HCT116 (cell line): Measurements from ENCODE around the gene CCDC61. TPM values are rescaled to one million over a fixed set of nuclear protein-coding genes. Genes with fewer than 3 reads are reported as not detected.

ENCODE experiments used
- ATAC-seq: fragments of 200-7000 bp; cut with Tn5 transposase; 2 replicates; pipeline ENCODE4 v1.9.1; 2020; ENCODE audit warnings: mild to moderate bottlenecking, moderate library complexity
- BruUV-seq: library from RNA; stranded (reverse); fragments of 400-500 nt; replicated peaks from 2 replicates; lab custom pipeline; 2021; lab: Mats Ljungman, UMichigan
- CTCF ChIA-PET: fragments of 300-600 bp; sonication (Branson Sonifier 250); formaldehyde crosslinking; loops from one replicate; lab custom pipeline; 2021; ENCODE audit warnings: antibody characterized with exemption; lab: Charles Lee
- POLR2A ChIA-PET: fragments of 300-600, 350-600 bp; sonication (Branson Sonifier 250); formaldehyde crosslinking; loops from one replicate; lab custom pipeline; 2021; ENCODE audit warnings: antibody characterized with exemption; lab: Charles Lee
- RAD21 ChIA-PET, 2 experiments: fragments of 300-600 bp; sonication (Branson Sonifier 250); formaldehyde crosslinking; loops; one replicate each; lab custom pipeline; 2023; ENCODE audit warnings: low total read pairs in 2 of 2; ENCODE audit not compliant: uncharacterized antibody in 2 of 2, unreplicated experiment in 2 of 2, low non-redundant PET in 1 of 2; lab: Charles Lee
- DNase-seq: peaks from one replicate; pipeline ENCODE4 v3.0.0-alpha.2; 2010; ENCODE audit warnings: low read depth, low spot score
- H2AFZ ChIP-seq: fragments of 200-600 bp; shearing (Covaris generic), sonication (generic); 2 replicates; pipeline ENCODE4 v1.6.1; 2017; ENCODE audit warnings: low read depth, mixed run types, mixed read lengths, antibody characterized with exemption, low read length; ENCODE audit not compliant: poor library complexity, severe bottlenecking
- H3K27ac ChIP-seq: 2 replicates; pipeline ENCODE4 v1.5.1; 2012; ENCODE audit warnings: low read depth, low read length
- H3K27me3 ChIP-seq: fragments of 200-600 bp; sonication (generic); 2 replicates; pipeline ENCODE4 v1.6.1; 2016; ENCODE audit warnings: mixed run types, low read length, mixed read lengths; ENCODE audit not compliant: insufficient read depth
- H3K36me3 ChIP-seq, 2 experiments: fragments of 200-500 bp in 1 of 2; fragments of 200-600 bp in 1 of 2; sonication (Bioruptor generic) in 1 of 2; sonication (generic) in 1 of 2; 2 replicates each; pipeline versions ENCODE4 v1.5.1 to v1.6.1; 2014 to 2016; ENCODE audit warnings: low read length in 2 of 2, inconsistent platforms in 1 of 2, mixed read lengths in 1 of 2, mixed run types in 1 of 2; ENCODE audit not compliant: insufficient read depth in 2 of 2, control insufficient read depth in 1 of 2
- H3K4me1 ChIP-seq, 2 experiments: fragments of 200-600 bp in 1 of 2; sonication (generic) in 1 of 2; 2 replicates each; pipeline versions ENCODE4 v1.5.1 to v1.6.1; 2012 to 2017; ENCODE audit warnings: low read length in 2 of 2, inconsistent platforms in 1 of 2, mild to moderate bottlenecking in 1 of 2, mixed read lengths in 1 of 2, mixed run types in 1 of 2, moderate library complexity in 1 of 2; ENCODE audit not compliant: insufficient read depth in 2 of 2, control insufficient read depth in 1 of 2
- H3K4me2 ChIP-seq: fragments of 200-600 bp; sonication (generic); 2 replicates; pipeline ENCODE4 v1.6.1; 2017; ENCODE audit warnings: mixed run types, low read length, mixed read lengths
- H3K4me3 ChIP-seq, 2 experiments: fragments of 200-600 bp in 1 of 2; sonication (generic) in 1 of 2; replicated peaks in 1 of 2; 2 replicates each; pipeline ENCODE4 v1.5.1; 2011 to 2016; ENCODE audit warnings: low read length in 2 of 2, control low read depth in 1 of 2, low read depth in 1 of 2, mild to moderate bottlenecking in 1 of 2, mixed read lengths in 1 of 2, mixed run types in 1 of 2
- H3K79me2 ChIP-seq: fragments of 200-600 bp; sonication (generic); 2 replicates; pipeline ENCODE4 v1.6.1; 2017; ENCODE audit warnings: mild to moderate bottlenecking, mixed run types, low read length, moderate library complexity, mixed read lengths; ENCODE audit not compliant: insufficient read depth
- H3K9ac ChIP-seq: fragments of 200-600 bp; sonication (generic); 2 replicates; pipeline ENCODE4 v1.6.1; 2016; ENCODE audit warnings: low read length, mixed read lengths
- H3K9me2 ChIP-seq: fragments of 200-600 bp; sonication (generic), shearing (Covaris generic); 2 replicates; pipeline ENCODE4 v1.6.1; 2017; ENCODE audit warnings: mixed run types, mild to moderate bottlenecking, moderate library complexity; ENCODE audit not compliant: insufficient read depth
- H3K9me3 ChIP-seq, 2 experiments: fragments of 200-500 bp in 1 of 2; fragments of 200-600 bp in 1 of 2; sonication (Bioruptor generic) in 1 of 2; sonication (generic) in 1 of 2; 2 replicates each; pipeline ENCODE4 v1.6.1; 2014 to 2017; ENCODE audit warnings: low read length in 2 of 2, mixed read lengths in 2 of 2, inconsistent platforms in 1 of 2, low read depth in 1 of 2, mild to moderate bottlenecking in 1 of 2, mixed run types in 1 of 2, moderate library complexity in 1 of 2; ENCODE audit not compliant: control insufficient read depth in 1 of 2, insufficient read depth in 1 of 2
- H4K20me1 ChIP-seq: fragments of 200-600 bp; sonication (generic), shearing (Covaris generic); 2 replicates; pipeline ENCODE4 v1.6.1; 2017; ENCODE audit warnings: mixed run types, mild to moderate bottlenecking, moderate library complexity; ENCODE audit not compliant: insufficient read depth
- CBX3 ChIP-seq: IDR thresholded peaks from 2 replicates; pipeline ENCODE4 v1.6.1; 2012; ENCODE audit warnings: low read depth
- CEBPB ChIP-seq: IDR thresholded peaks from 2 replicates; pipeline ENCODE4 v1.6.1; 2012; ENCODE audit warnings: low read depth
- CTCF ChIP-seq, 3 experiments: fragments of 200-600 bp in 1 of 3; sonication (generic) in 1 of 3; IDR thresholded peaks in 2 of 3; conservative IDR thresholded peaks in 1 of 3; 2 replicates each; pipeline ENCODE4 v1.5.1; 2012 to 2017; ENCODE audit warnings: low read depth in 2 of 3, low read length in 2 of 3, antibody characterized with exemption in 1 of 3, borderline replicate concordance in 1 of 3, control low read depth in 1 of 3, mild to moderate bottlenecking in 1 of 3, mixed read lengths in 1 of 3, mixed run types in 1 of 3, moderate library complexity in 1 of 3; ENCODE audit not compliant: insufficient read depth in 1 of 3
- ELF1 ChIP-seq: IDR thresholded peaks from 2 replicates; pipeline ENCODE4 v1.6.1; 2012; ENCODE audit warnings: low read depth, borderline replicate concordance
- EZH2 ChIP-seq: fragments of 200-600 bp; sonication (generic); IDR thresholded peaks from 2 replicates; pipeline ENCODE4 v1.6.1; 2017; ENCODE audit warnings: antibody characterized with exemption, mixed run types
- FOSL1 ChIP-seq: IDR thresholded peaks from 2 replicates; pipeline ENCODE4 v1.6.1; 2012; ENCODE audit warnings: low read depth
- JUND ChIP-seq: IDR thresholded peaks from 2 replicates; pipeline ENCODE4 v1.6.1; 2012
- MAX ChIP-seq: IDR thresholded peaks from 2 replicates; pipeline ENCODE4 v1.6.1; 2012
- POLR2A ChIP-seq: IDR thresholded peaks from 2 replicates; pipeline ENCODE4 v1.7.0; 2011; ENCODE audit warnings: borderline replicate concordance; ENCODE audit not compliant: insufficient read depth, insufficient read length; ENCODE audit errors: extremely low read depth
- POLR2AphosphoS5 ChIP-seq: IDR thresholded peaks from 2 replicates; pipeline ENCODE4 v1.6.1; 2011; ENCODE audit warnings: mild to moderate bottlenecking, low read depth, low read length, moderate library complexity
- RAD21 ChIP-seq: IDR thresholded peaks from 2 replicates; pipeline ENCODE4 v1.6.1; 2012; ENCODE audit warnings: low read depth, mild to moderate bottlenecking
- SIN3A ChIP-seq: IDR thresholded peaks from 2 replicates; pipeline ENCODE4 v1.6.1; 2012; ENCODE audit warnings: low read depth
- SRF ChIP-seq: IDR thresholded peaks from 2 replicates; pipeline ENCODE4 v1.6.1; 2012; ENCODE audit warnings: low read depth
- TCF7L2 ChIP-seq: IDR thresholded peaks from 2 replicates; pipeline ENCODE4 v1.7.0; 2011; ENCODE audit warnings: borderline replicate concordance, inconsistent platforms; ENCODE audit not compliant: insufficient read depth, insufficient read length; ENCODE audit errors: extremely low read depth
- YY1 ChIP-seq: IDR thresholded peaks from 2 replicates; pipeline ENCODE4 v1.6.1; 2011; ENCODE audit warnings: low read length, low read depth, moderate library complexity, mild to moderate bottlenecking; ENCODE audit not compliant: insufficient replicate concordance; ENCODE audit errors: extremely low read depth
- ZBTB33 ChIP-seq: IDR thresholded peaks from 2 replicates; pipeline ENCODE4 v1.6.1; 2011; ENCODE audit warnings: mild to moderate bottlenecking, low read length, moderate library complexity; ENCODE audit not compliant: insufficient replicate concordance; ENCODE audit errors: extremely low read depth
- ZFX ChIP-seq: fragments of 450-650 bp; IDR thresholded peaks from 2 replicates; pipeline ENCODE4 v1.6.1; 2017
- ZNF274 ChIP-seq: fragments of 200-500 bp; sonication (Bioruptor generic); IDR thresholded peaks from 2 replicates; pipeline ENCODE4 v1.6.1; 2014; ENCODE audit warnings: mild to moderate bottlenecking, low read depth, low read length, inconsistent platforms
- intact Hi-C: fragments of 100-400 bp; cut with micrococcal nuclease; formaldehyde crosslinking; loops from 2 replicates; pipeline ENCODE4 v1.10.0; 2022
- total RNA-seq: library from RNA; stranded (reverse); gene quantifications from one replicate; pipeline ENCODE4 v1.2.1, GENCODE V29; 2021; ENCODE audit not compliant: unreplicated experiment
- TF ChIP-seq, protein P1 (sequence below): IDR thresholded peaks from 2 replicates; pipeline ENCODE4 v1.6.1; 2012

Gene CCDC61
- total RNA-seq, 1 experiment from 2014 or later, result 12.2 TPM

DNA sequence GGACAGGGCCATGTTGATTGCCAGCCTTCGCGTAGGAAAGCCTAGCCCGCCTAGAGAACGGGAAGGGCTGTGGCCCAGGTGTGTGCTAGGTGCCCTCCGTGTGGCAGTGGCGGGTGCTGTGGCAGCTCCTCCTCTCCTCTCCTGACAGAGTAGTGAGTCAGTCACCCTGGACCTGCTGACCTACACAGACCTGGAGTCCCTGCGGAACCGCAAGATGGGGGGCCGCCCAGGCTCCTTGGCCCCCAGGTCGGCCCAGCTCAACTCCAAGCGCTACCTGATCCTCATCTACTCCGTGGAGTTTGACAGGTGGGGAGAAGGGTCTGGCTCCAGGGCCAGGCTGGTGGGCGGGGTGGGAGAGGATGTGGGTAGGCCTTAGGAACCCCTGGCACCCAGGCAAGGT, 11.1 kb downstream of the CCDC61 start:
- POLR2A ChIA-PET, result interaction anchor here (1.2 kb wide), 1 partner anchor 11 kb away, joined by 5 read pairs; the partner anchor contains the start of gene CCDC61
- H3K27ac ChIP-seq, result no peak overlapping the region
- H3K79me2 ChIP-seq, result no peaks in the 10 kb centered on the region
- CTCF ChIA-PET, result interaction anchor here (0.5 to 1.3 kb wide), 2 partner anchors 11 to 655 kb away, joined by 3 read pairs; partner anchors contain the start of genes CCDC61 and DACT3
- RAD21 ChIA-PET, result no interaction called here
- no peaks in the 10 kb centered on the region for H3K27me3 ChIP-seq
- H4K20me1 ChIP-seq, result no peaks in the 10 kb centered on the region
- H3K4me2 ChIP-seq, result no peak overlapping the region
- BruUV-seq, result no TSS peak
- H3K4me3 ChIP-seq, result no peak overlapping the region
- ATAC-seq (no peak), DNase-seq (no peak)
- H3K9ac ChIP-seq, result no peak overlapping the region
- no peaks in the 10 kb centered on the region; a peak in 2 of 4 replicates for H3K36me3 ChIP-seq
- H3K4me1 ChIP-seq, result peaks cover 4 to 5% of the 10 kb centered on the region in 2 experiments; a peak in 2 of 4 replicates
- intact Hi-C loops, result no loop called here
- no peak for TF ChIP-seq POLR2A
- TF ChIP-seq EZH2, result no peak
- no peak for TF ChIP-seq CBX3
- no peak for TF ChIP-seq CTCF (IDR thresholded peaks at IDR 0.05 in 2 of 3, conservative IDR thresholded peaks at IDR 0.05 in 1 of 3; ENCODE audit: borderline replicate concordance in 1 of 3, insufficient read depth in 1 of 3, low read depth in 2 of 3, low read length in 2 of 3)
- TF ChIP-seq CEBPB, result no peak
- no peak for TF ChIP-seq FOSL1
- no peak for TF ChIP-seq YY1
- TF ChIP-seq TCF7L2, result no peak
- TF ChIP-seq, protein P1, sequence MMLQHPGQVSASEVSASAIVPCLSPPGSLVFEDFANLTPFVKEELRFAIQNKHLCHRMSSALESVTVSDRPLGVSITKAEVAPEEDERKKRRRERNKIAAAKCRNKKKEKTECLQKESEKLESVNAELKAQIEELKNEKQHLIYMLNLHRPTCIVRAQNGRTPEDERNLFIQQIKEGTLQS, result no peak
- no peak for TF ChIP-seq JUND
- no peak for TF ChIP-seq SRF
- TF ChIP-seq MAX, result no peak
- no peak for TF ChIP-seq RAD21
- TF ChIP-seq POLR2AphosphoS5, result no peak
- TF ChIP-seq ZNF274, result no peak
- no peak for TF ChIP-seq ZFX
- no peak for TF ChIP-seq SIN3A
- TF ChIP-seq ZBTB33, result no peak
- TF ChIP-seq ELF1, result no peak
- H3K9me3 ChIP-seq, result no peaks in the 10 kb centered on the region
- no peaks in the 10 kb centered on the region for H3K9me2 ChIP-seq
- H2AFZ ChIP-seq, result no peak overlapping the region
